ENCODE measurements around the gene CNTRL. TPM values are rescaled to one million over a fixed set of nuclear protein-coding genes. Genes with fewer than 3 reads are reported as not detected.
"Not testable (repeated sequence)": the region's sequence is repeated elsewhere in the genome, so short reads cannot be mapped to it uniquely, and the experiment has no call there.

The CNTRL gene
- total and polyA plus RNA-seq, 5 donors from 2014 or later: 12.2 to 135 (median 15.9) TPM

- Histone ChIP-seq H3K36me3 (ENCODE audit: control insufficient read depth, insufficient read depth, low read length) (no peaks in the 10 kb centered on the region), H3K27ac (ENCODE audit: insufficient read depth, low read length, poor library complexity, severe bottlenecking) (no peak overlapping the region), H3K9me3 (ENCODE audit: control insufficient read depth in 2 of 2, low read length in 2 of 2) (no peaks in the 10 kb centered on the region), H3K4me1 (ENCODE audit: control insufficient read depth, insufficient read depth, low read length, poor library complexity, severe bottlenecking) (peaks cover 43% of the 10 kb centered on the region), H3K4me3 (ENCODE audit: low read depth, low read length) (no peak overlapping the region), H3K27me3 (ENCODE audit: control insufficient read depth, insufficient read depth, low read length) (no peaks in the 10 kb centered on the region)
- Mint-ChIP-seq H3K9me3 (peaks cover 0 to 5% (median 0%) of the 10 kb centered on the region in 7 donors), H3K27ac (peak overlapping the region; percentile 64 to 99 (median 80)), H3K4me1 (peaks cover 27 to 75% (median 45%) of the 10 kb centered on the region in 4 donors), H3K27me3 (no peaks in the 10 kb centered on the region), H3K36me3 (no peaks in the 10 kb centered on the region), H3K4me3 (peak overlapping the region; percentile 95 to 100 (median 98))
- ATAC-seq (ENCODE audit: low read depth in 2 of 2): no peak
- DNase-seq: no peak
Measured at GRCh38 chr9:121073038-121073437, 1.7 kb upstream of the CNTRL start.

DNA sequence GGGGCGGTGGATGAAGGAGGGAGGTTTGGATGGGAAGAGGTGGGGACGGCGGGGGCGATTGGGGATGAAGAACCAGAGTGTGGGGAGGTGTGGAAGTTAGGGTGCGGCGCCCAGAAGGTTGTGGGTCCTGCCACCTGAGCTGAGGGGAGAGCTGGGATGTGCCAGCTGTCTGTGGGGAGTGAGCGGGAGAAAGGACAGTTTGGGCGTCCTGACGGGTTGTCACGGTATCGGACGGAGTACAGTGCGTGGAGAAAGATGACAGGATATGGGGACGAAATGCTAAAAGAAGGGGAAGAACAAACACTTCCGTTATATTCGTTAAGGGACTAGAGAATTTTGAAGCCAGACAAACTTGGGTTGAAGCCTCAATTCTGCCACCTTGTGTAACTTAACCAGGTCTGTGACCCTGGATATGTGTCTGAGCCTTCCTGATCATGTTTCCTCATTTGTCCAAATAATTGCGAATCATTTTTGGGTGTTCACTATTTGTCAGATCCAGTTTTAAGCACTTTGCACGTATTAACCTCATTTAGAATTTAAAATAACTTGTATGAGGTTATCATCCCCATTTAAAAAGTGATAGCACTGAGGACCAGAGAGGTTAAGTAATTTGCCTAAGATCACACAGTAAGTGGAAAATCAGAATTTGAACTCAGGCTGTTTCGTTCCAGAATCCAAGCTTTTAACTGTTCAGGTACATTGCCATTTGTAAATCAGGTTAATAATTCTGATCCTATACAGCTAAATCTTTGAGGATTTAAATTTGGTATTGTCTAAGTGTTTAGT lies 689 bp downstream of the CNTRL start:
- peak in 2 of 3 donors; percentile 35 to 60 for DNase-seq
- H3K9me3 Mint-ChIP-seq: peaks cover 0 to 3% (median 0%) of the 10 kb centered on the region in 7 donors
- peak overlapping the region; percentile 98 for H3K4me3 ChIP-seq (ENCODE audit: low read depth, low read length)
- no peaks in the 10 kb centered on the region for H3K36me3 Mint-ChIP-seq
- peak; percentile 4 to 6 for ATAC-seq (ENCODE audit: low read depth in 2 of 2)
- peaks cover 43% of the 10 kb centered on the region for H3K4me1 ChIP-seq (ENCODE audit: control insufficient read depth, insufficient read depth, low read length, poor library complexity, severe bottlenecking)
- H3K27ac Mint-ChIP-seq: peak overlapping the region; percentile 92 to 99 (median 99)
- H3K4me3 Mint-ChIP-seq: peak overlapping the region; percentile 95 to 100 (median 98)
- peak overlapping the region; percentile 89 for H3K27ac ChIP-seq (ENCODE audit: insufficient read depth, low read length, poor library complexity, severe bottlenecking)
- no peaks in the 10 kb centered on the region for H3K9me3 ChIP-seq (ENCODE audit: control insufficient read depth in 2 of 2, low read length in 2 of 2)
- H3K4me1 Mint-ChIP-seq: peaks cover 27 to 89% (median 54%) of the 10 kb centered on the region in 4 donors
- no peaks in the 10 kb centered on the region for H3K27me3 Mint-ChIP-seq
- peaks cover 4% of the 10 kb centered on the region for H3K36me3 ChIP-seq (ENCODE audit: control insufficient read depth, insufficient read depth, low read length)
- H3K27me3 ChIP-seq (ENCODE audit: control insufficient read depth, insufficient read depth, low read length): no peaks in the 10 kb centered on the region

DNA sequence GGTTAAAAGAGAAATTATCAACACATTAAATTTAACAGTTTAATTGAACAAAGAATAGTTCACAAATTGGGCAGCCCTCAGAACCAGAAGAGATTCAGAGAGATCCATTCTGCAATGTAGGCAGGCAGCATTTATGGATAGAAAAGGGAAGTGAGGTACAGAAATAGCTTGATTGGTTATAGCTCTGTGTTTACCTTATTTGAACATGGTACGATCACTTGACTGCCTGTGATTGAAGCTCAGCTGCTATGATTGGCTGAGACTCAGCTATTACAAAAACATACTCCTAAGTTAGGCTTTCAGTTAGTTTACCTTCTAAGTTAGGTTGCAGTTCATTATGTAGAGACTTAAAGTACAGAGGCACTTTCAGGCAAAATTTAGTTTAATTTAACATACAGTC lies 7.3 kb downstream of the CNTRL start:
- H3K4me1 ChIP-seq (ENCODE audit: control insufficient read depth, insufficient read depth, low read length, poor library complexity, severe bottlenecking): peaks cover 6% of the 10 kb centered on the region
- H3K4me3 ChIP-seq (ENCODE audit: low read depth, low read length): no peak overlapping the region
- no peaks in the 10 kb centered on the region for H3K9me3 Mint-ChIP-seq
- H3K4me1 Mint-ChIP-seq: peaks cover 28 to 52% (median 38%) of the 10 kb centered on the region in 4 donors
- no peak for DNase-seq
- H3K27ac Mint-ChIP-seq: peak overlapping the region in 2 of 3 donors; percentile 40 to 66
- H3K27ac ChIP-seq (ENCODE audit: insufficient read depth, low read length, poor library complexity, severe bottlenecking): no peak overlapping the region
- no peaks in the 10 kb centered on the region for H3K27me3 ChIP-seq (ENCODE audit: control insufficient read depth, insufficient read depth, low read length)
- H3K36me3 ChIP-seq (ENCODE audit: control insufficient read depth, insufficient read depth, low read length): peaks cover 50% of the 10 kb centered on the region
- H3K9me3 ChIP-seq (ENCODE audit: control insufficient read depth in 2 of 2, low read length in 2 of 2): no peaks in the 10 kb centered on the region
- H3K4me3 Mint-ChIP-seq: peak overlapping the region in 1 of 4 donors; percentile 9
- H3K27me3 Mint-ChIP-seq: no peaks in the 10 kb centered on the region
- peaks cover 34% of the 10 kb centered on the region for H3K36me3 Mint-ChIP-seq
- no peak for ATAC-seq (ENCODE audit: low read depth in 2 of 2)

DNA sequence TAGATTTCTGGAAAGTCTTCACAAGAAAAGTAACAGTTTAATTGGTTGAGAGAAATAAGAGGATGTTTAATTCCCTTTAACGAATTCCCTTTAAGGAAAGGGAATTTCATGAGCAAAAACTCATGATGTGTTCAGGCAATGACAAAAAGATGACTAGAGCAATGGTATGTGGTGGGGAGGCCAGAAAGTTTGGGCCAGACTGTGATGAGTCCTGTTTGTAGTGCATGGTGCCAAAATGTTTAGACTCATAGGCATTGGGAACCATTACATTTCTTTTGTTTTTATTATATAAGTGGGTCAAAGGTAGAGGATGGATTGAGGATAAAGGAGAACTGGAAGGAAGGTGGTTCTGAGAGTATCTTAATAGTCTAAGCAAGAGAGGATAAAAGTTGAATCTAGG lies 10.9 kb downstream of the CNTRL start:
- Mint-ChIP-seq H3K27me3 (no peaks in the 10 kb centered on the region), H3K4me1 (peaks cover 27 to 44% (median 34%) of the 10 kb centered on the region in 4 donors), H3K4me3 (no peak overlapping the region), H3K9me3 (no peaks in the 10 kb centered on the region), H3K36me3 (peaks cover 40% of the 10 kb centered on the region), H3K27ac (no peak overlapping the region)
- Histone ChIP-seq H3K36me3 (ENCODE audit: control insufficient read depth, insufficient read depth, low read length) (peaks cover 69% of the 10 kb centered on the region), H3K27me3 (ENCODE audit: control insufficient read depth, insufficient read depth, low read length) (no peaks in the 10 kb centered on the region), H3K4me3 (ENCODE audit: low read depth, low read length) (no peak overlapping the region), H3K27ac (ENCODE audit: insufficient read depth, low read length, poor library complexity, severe bottlenecking) (no peak overlapping the region), H3K9me3 (ENCODE audit: control insufficient read depth in 2 of 2, low read length in 2 of 2) (no peaks in the 10 kb centered on the region), H3K4me1 (ENCODE audit: control insufficient read depth, insufficient read depth, low read length, poor library complexity, severe bottlenecking) (no peaks in the 10 kb centered on the region)
- DNase-seq (no peak), ATAC-seq (ENCODE audit: low read depth in 2 of 2) (no peak)

DNA sequence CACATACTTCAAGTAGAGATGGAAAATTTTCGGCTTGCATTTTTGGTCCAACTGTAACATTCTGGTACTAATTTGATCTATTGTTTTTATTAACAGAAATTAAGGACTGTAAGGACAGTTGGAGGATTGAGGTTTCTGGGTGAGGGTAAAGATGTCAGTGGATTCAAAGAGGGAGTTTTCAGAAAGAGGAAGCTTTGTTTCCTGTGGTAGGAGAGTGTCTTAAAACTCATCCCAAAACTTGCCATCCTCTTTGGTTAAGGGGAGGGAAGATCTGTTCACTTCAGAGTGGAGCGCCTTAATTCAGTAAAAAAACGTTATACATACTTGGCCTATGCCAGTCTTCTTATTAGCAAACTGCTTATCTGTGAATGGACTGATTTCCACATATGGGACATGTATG lies 13.8 kb downstream of the CNTRL start:
- H3K9me3 ChIP-seq (ENCODE audit: control insufficient read depth in 2 of 2, low read length in 2 of 2): no peaks in the 10 kb centered on the region
- H3K36me3 ChIP-seq (ENCODE audit: control insufficient read depth, insufficient read depth, low read length): peaks cover 59% of the 10 kb centered on the region
- Mint-ChIP-seq H3K9me3 (no peaks in the 10 kb centered on the region), H3K4me1 (peaks cover 22 to 30% (median 28%) of the 10 kb centered on the region in 4 donors), H3K4me3 (no peak overlapping the region), H3K27ac (peak overlapping the region in 2 of 3 donors; percentile 9 to 65), H3K36me3 (peaks cover 40% of the 10 kb centered on the region), H3K27me3 (no peaks in the 10 kb centered on the region)
- H3K4me1 ChIP-seq (ENCODE audit: control insufficient read depth, insufficient read depth, low read length, poor library complexity, severe bottlenecking): no peaks in the 10 kb centered on the region
- no peak for ATAC-seq (ENCODE audit: low read depth in 2 of 2)
- DNase-seq: no peak
- no peaks in the 10 kb centered on the region for H3K27me3 ChIP-seq (ENCODE audit: control insufficient read depth, insufficient read depth, low read length)
- no peak overlapping the region for H3K4me3 ChIP-seq (ENCODE audit: low read depth, low read length)
- no peak overlapping the region for H3K27ac ChIP-seq (ENCODE audit: insufficient read depth, low read length, poor library complexity, severe bottlenecking)

GRCh38 chr9:121090743-121091142 lies 16.0 kb downstream of the CNTRL start:
- not testable (repeated sequence) for H3K9me3 Mint-ChIP-seq; H3K4me1 ChIP-seq (ENCODE audit: control insufficient read depth, insufficient read depth, low read length, poor library complexity, severe bottlenecking); H3K4me3 Mint-ChIP-seq; ATAC-seq (ENCODE audit: low read depth in 2 of 2); H3K27ac ChIP-seq (ENCODE audit: insufficient read depth, low read length, poor library complexity, severe bottlenecking); DNase-seq; H3K27me3 Mint-ChIP-seq; H3K9me3 ChIP-seq (ENCODE audit: control insufficient read depth in 2 of 2, low read length in 2 of 2); H3K27me3 ChIP-seq (ENCODE audit: control insufficient read depth, insufficient read depth, low read length); H3K4me3 ChIP-seq (ENCODE audit: low read depth, low read length)
- Mint-ChIP-seq H3K4me1 (peaks cover 28 to 37% (median 29%) of the 10 kb centered on the region in 4 donors), H3K27ac (peak overlapping the region in 1 of 3 donors; percentile 39), H3K36me3 (peaks cover 47% of the 10 kb centered on the region)
- H3K36me3 ChIP-seq (ENCODE audit: control insufficient read depth, insufficient read depth, low read length): peaks cover 66% of the 10 kb centered on the region

DNA sequence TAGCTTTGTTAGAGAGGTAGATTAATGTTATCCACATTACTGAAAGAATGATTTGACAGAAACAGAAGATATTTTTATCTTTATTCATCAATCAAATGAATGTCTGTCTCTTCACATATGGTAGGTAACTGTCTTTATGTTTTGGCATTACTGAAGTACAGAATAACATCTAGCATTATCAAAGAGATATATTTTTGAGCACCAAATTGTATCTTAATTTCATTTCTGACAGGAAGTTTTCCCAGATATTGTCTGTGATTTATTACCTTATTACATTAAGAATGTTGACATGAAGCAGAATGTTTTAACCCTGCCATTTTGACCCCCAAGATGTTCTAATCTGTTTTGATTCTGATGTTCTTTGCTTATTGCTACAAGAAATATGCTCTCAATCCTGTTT lies 20.3 kb downstream of the CNTRL start:
- Histone ChIP-seq H3K36me3 (ENCODE audit: control insufficient read depth, insufficient read depth, low read length) (peaks cover 73% of the 10 kb centered on the region), H3K27me3 (ENCODE audit: control insufficient read depth, insufficient read depth, low read length) (no peaks in the 10 kb centered on the region), H3K4me1 (ENCODE audit: control insufficient read depth, insufficient read depth, low read length, poor library complexity, severe bottlenecking) (no peaks in the 10 kb centered on the region), H3K4me3 (ENCODE audit: low read depth, low read length) (no peak overlapping the region), H3K27ac (ENCODE audit: insufficient read depth, low read length, poor library complexity, severe bottlenecking) (no peak overlapping the region), H3K9me3 (ENCODE audit: control insufficient read depth in 2 of 2, low read length in 2 of 2) (no peaks in the 10 kb centered on the region)
- Mint-ChIP-seq H3K4me1 (peaks cover 10 to 17% (median 15%) of the 10 kb centered on the region in 4 donors), H3K27me3 (no peaks in the 10 kb centered on the region), H3K4me3 (no peak overlapping the region), H3K9me3 (peaks cover 0 to 6% (median 0%) of the 10 kb centered on the region in 7 donors), H3K27ac (no peak overlapping the region), H3K36me3 (peaks cover 58% of the 10 kb centered on the region)
- DNase-seq: no peak
- ATAC-seq (ENCODE audit: low read depth in 2 of 2): no peak
